ENCODE results near the gene TBCK.

DNA sequence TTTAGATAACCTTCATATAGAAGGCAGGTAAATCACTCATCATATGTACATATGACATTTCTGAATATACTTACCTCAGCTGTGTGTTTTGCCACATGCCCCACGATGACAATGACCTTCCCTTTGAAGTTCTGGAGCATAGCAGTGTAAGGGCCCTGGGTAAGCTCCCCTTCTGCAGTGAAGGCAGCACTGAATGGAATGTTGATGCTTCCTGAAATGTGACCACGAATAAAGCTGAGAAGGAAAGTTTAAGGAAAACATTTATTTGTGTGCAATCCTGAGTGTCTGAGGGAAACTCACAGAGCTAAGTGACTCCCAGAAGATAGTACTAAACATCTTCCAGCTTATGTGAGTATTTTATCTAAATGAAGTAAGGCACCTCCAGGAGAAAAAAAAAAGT lies 220.6 kb downstream of the TBCK start:
- TF ChIP-seq POLR2AphosphoS5 (IDR thresholded peaks at IDR 0.05; ENCODE audit: borderline replicate concordance, low read depth, low read length) = no peak
- TF ChIP-seq EZH2 (IDR thresholded peaks at IDR 0.05) = no peak

All from SK-N-MC (cell line).